A549 treated with Mapracorat at 1 μM for 4 hours (cell line): ENCODE data around the gene TYRP1. TPM values are rescaled to one million over a fixed set of nuclear protein-coding genes. Genes with fewer than 3 reads are reported as not detected.

Experiments used
- total RNA-seq: library from RNA; stranded (reverse); fragments of 200-300 nt; extraction: Qiagen RNA extraction; gene quantifications from 5 replicates; pipeline ENCODE4 v1.2.3, GENCODE V29; 2022

TYRP1 gene
- not detected in 5 replicates for total RNA-seq

GRCh38 chr9:12693141-12693540 is at the start of gene TYRP1:
Gene TYRP1 (plus strand): TSS chr9:12693385. CDS start chr9:12693997, 612 bp downstream.

Other genes starting within 250 kb of the TYRP1 start
- gene LURAP1L, start 81.6 kb downstream of the TYRP1 start, total RNA-seq, result 20.8 to 29.7 TPM (median 27.5 TPM) in 5 replicates